Ishikawa (cell line): ENCODE measurements around the gene MUC5AC.

ENCODE experiments used
- CEBPB ChIP-seq: IDR thresholded peaks from 2 replicates; pipeline ENCODE4 v1.6.1; 2012
- CREB1 ChIP-seq: IDR thresholded peaks from 2 replicates; pipeline ENCODE4 v1.6.1; 2012; ENCODE audit warnings: low read depth
- EGR1 ChIP-seq: IDR thresholded peaks from 2 replicates; pipeline ENCODE4 v1.6.1; 2012
- EP300 ChIP-seq: IDR thresholded peaks from 2 replicates; pipeline ENCODE4 v1.6.1; 2012; ENCODE audit warnings: borderline replicate concordance
- FOXM1 ChIP-seq: IDR thresholded peaks from 2 replicates; pipeline ENCODE4 v1.6.1; 2012; ENCODE audit warnings: low read depth, borderline replicate concordance
- NFIC ChIP-seq: IDR thresholded peaks from 2 replicates; pipeline ENCODE4 v1.6.1; 2012
- RAD21 ChIP-seq: IDR thresholded peaks from 2 replicates; pipeline ENCODE4 v1.6.1; 2012; ENCODE audit warnings: low read depth
- TAF1 ChIP-seq: IDR thresholded peaks from 2 replicates; pipeline ENCODE4 v1.6.1; 2012; ENCODE audit warnings: low read depth, mild to moderate bottlenecking
- TEAD4 ChIP-seq: IDR thresholded peaks from 2 replicates; pipeline ENCODE4 v1.6.1; 2012
- YY1 ChIP-seq: IDR thresholded peaks from 2 replicates; pipeline ENCODE4 v1.6.1; 2012; ENCODE audit warnings: low read depth
- TF ChIP-seq, protein P1 (sequence below): IDR thresholded peaks from 2 replicates; pipeline ENCODE4 v1.6.1; 2012
- TF ChIP-seq, protein P2 (sequence below): IDR thresholded peaks from 2 replicates; pipeline ENCODE4 v1.6.1; 2012; ENCODE audit warnings: low read depth, mild to moderate bottlenecking
- TF ChIP-seq, protein P3 (sequence below): IDR thresholded peaks from 2 replicates; pipeline ENCODE4 v1.6.1; 2012

DNA sequence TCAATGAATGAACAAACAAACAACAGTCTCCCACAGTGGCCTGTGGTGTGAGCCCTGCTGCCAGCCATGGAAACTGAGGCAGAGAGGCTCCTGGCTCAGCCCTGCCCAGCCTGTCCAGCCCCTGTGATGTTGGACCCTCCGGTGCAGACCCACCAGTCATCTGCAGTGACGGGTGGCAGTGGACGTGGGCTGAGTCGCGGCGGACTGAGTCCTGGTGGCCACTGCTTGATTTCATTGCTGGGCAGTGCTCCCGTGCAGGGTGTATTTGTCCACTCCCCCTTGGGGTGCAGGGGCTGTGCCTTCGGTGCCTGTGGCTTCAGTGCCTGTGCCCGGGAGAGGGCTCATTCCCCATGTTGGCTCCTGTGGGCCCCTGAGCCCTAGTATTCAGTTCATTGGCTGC is 31.9 kb upstream of the MUC5AC start:
- TF ChIP-seq, protein P1, sequence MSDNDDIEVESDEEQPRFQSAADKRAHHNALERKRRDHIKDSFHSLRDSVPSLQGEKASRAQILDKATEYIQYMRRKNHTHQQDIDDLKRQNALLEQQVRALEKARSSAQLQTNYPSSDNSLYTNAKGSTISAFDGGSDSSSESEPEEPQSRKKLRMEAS, result no peak
- TF ChIP-seq, protein P2, sequence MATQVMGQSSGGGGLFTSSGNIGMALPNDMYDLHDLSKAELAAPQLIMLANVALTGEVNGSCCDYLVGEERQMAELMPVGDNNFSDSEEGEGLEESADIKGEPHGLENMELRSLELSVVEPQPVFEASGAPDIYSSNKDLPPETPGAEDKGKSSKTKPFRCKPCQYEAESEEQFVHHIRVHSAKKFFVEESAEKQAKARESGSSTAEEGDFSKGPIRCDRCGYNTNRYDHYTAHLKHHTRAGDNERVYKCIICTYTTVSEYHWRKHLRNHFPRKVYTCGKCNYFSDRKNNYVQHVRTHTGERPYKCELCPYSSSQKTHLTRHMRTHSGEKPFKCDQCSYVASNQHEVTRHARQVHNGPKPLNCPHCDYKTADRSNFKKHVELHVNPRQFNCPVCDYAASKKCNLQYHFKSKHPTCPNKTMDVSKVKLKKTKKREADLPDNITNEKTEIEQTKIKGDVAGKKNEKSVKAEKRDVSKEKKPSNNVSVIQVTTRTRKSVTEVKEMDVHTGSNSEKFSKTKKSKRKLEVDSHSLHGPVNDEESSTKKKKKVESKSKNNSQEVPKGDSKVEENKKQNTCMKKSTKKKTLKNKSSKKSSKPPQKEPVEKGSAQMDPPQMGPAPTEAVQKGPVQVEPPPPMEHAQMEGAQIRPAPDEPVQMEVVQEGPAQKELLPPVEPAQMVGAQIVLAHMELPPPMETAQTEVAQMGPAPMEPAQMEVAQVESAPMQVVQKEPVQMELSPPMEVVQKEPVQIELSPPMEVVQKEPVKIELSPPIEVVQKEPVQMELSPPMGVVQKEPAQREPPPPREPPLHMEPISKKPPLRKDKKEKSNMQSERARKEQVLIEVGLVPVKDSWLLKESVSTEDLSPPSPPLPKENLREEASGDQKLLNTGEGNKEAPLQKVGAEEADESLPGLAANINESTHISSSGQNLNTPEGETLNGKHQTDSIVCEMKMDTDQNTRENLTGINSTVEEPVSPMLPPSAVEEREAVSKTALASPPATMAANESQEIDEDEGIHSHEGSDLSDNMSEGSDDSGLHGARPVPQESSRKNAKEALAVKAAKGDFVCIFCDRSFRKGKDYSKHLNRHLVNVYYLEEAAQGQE, result no peak
- TF ChIP-seq TEAD4 (no peak), CREB1 (no peak), NFIC (no peak), TAF1 (no peak), RAD21 (no peak), CEBPB (no peak), EP300 (no peak), FOXM1 (no peak), EGR1 (no peak), YY1 (no peak)
- TF ChIP-seq, protein P3, sequence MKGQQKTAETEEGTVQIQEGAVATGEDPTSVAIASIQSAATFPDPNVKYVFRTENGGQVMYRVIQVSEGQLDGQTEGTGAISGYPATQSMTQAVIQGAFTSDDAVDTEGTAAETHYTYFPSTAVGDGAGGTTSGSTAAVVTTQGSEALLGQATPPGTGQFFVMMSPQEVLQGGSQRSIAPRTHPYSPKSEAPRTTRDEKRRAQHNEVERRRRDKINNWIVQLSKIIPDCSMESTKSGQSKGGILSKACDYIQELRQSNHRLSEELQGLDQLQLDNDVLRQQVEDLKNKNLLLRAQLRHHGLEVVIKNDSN, result no peak
